22Rv1 (cell line): ENCODE measurements around the gene SCAF4.

Experiments used
- H3K27ac ChIP-seq: fragments of 450-650 bp; 2 replicates; pipeline ENCODE4 v1.5.1; 2017
- ZFX ChIP-seq: fragments of 450-650 bp; IDR thresholded peaks from 2 replicates; pipeline ENCODE4 v1.6.1; 2017; ENCODE audit warnings: antibody characterized with exemption, borderline replicate concordance
- TF ChIP-seq, protein P1 (sequence below): fragments of 450-650 bp; IDR thresholded peaks from 2 replicates; pipeline ENCODE4 v1.5.1; 2017; ENCODE audit warnings: mild to moderate bottlenecking

SCAF4 gene

DNA sequence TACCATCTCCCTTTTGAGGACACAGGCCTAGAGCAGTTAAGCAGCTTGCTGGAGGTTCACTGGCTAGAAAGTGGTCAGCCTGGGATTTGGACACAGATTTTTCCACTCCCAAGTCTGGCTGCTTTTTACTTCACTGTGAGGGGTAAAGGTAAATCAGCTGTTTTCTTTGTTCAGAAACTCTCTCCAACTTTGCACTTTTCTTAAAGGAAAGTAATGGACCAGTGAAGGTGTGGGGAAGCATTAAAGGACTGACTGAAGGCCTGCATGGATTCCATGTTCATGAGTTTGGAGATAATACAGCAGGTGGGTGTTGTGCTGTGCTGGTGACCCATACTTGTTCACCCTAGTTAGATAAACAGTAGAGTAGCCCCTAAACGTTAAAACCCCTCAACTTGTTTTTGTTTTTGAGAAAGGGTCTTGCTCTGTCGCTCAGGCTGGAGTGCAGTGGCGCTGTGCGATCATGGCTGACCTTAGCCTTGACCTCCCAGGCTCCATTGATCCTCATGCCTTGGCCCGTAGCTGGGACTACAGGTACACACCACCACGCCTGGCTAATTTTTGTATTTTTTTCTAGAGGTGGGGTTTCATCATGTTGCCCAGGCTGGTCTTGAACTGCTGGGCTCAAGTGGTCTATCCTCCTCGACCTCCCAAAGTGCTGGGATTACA, 68.2 kb downstream of the SCAF4 start:
- TF ChIP-seq ZFX = no peak
- TF ChIP-seq, protein P1, sequence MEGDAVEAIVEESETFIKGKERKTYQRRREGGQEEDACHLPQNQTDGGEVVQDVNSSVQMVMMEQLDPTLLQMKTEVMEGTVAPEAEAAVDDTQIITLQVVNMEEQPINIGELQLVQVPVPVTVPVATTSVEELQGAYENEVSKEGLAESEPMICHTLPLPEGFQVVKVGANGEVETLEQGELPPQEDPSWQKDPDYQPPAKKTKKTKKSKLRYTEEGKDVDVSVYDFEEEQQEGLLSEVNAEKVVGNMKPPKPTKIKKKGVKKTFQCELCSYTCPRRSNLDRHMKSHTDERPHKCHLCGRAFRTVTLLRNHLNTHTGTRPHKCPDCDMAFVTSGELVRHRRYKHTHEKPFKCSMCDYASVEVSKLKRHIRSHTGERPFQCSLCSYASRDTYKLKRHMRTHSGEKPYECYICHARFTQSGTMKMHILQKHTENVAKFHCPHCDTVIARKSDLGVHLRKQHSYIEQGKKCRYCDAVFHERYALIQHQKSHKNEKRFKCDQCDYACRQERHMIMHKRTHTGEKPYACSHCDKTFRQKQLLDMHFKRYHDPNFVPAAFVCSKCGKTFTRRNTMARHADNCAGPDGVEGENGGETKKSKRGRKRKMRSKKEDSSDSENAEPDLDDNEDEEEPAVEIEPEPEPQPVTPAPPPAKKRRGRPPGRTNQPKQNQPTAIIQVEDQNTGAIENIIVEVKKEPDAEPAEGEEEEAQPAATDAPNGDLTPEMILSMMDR = no peak
- no peak overlapping the region for H3K27ac ChIP-seq

DNA sequence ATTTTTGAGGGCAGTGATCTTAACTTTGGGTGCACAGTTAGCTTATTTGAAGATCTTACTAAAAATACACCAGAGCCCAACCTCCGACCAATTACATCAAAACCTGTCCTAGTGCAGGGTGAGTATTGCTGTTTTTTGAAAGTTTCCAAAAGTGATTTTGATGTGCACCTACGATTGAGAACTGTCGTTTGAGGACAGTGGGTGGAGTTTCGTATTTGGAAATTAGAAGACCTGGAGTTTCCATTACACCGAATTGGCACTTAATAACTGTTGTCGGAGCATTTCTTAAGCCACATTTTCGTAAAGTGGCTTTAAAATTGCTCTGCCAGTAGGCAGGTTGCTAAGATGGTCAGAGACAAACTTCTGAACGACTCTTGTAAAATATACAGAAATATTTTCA, 71.3 kb downstream of the SCAF4 start:
- TF ChIP-seq, protein P1 = no peak
- TF ChIP-seq ZFX = no peak
- peak overlapping the region; percentile 83 for H3K27ac ChIP-seq

DNA sequence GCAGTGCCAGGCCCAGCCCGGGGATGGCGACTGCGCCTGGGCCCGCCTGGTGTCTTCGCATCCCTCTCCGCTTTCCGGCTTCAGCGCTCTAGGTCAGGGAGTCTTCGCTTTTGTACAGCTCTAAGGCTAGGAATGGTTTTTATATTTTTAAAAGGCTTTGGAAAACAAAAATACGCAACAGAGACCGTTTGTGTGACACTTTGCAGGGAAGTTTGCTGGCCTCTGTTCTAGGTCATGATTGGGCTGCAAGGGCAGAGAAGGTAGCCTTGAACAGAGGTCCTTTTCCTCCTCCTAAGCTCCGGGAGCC, 71.7 kb downstream of the SCAF4 start:
- H3K27ac ChIP-seq = peak overlapping the region; percentile 83

DNA sequence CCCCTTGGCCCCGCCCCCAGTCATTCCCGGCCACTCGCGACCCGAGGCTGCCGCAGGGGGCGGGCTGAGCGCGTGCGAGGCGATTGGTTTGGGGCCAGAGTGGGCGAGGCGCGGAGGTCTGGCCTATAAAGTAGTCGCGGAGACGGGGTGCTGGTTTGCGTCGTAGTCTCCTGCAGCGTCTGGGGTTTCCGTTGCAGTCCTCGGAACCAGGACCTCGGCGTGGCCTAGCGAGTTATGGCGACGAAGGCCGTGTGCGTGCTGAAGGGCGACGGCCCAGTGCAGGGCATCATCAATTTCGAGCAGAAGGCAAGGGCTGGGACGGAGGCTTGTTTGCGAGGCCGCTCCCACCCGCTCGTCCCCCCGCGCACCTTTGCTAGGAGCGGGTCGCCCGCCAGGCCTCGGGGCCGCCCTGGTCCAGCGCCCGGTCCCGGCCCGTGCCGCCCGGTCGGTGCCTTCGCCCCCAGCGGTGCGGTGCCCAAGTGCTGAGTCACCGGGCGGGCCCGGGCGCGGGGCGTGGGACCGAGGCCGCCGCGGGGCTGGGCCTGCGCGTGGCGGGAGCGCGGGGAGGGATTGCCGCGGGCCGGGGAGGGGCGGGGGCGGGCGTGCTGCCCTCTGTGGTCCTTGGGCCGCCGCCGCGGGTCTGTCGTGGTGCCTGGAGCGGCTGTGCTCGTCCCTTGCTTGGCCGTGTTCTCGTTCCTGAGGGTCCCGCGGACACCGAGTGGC, 72.2 kb downstream of the SCAF4 start, which contains the start of gene SOD1:
Gene SOD1 (plus strand): TSS at position 158 of the 723 bp plus-strand sequence. CDS start 77 bp downstream, at position 235.
- no peak for TF ChIP-seq ZFX
- TF ChIP-seq, protein P1 = no peak
- H3K27ac ChIP-seq = peak within 1 kb of the TSS; percentile 83

More for the DNA sequence above, 71.7 kb downstream of the SCAF4 start:
- TF ChIP-seq, protein P1 = no peak
- no peak for TF ChIP-seq ZFX

DNA sequence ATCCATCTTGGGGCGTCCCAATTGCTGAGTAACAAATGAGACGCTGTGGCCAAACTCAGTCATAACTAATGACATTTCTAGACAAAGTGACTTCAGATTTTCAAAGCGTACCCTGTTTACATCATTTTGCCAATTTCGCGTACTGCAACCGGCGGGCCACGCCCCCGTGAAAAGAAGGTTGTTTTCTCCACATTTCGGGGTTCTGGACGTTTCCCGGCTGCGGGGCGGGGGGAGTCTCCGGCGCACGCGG, 72.7 kb downstream of the SCAF4 start:
- H3K27ac ChIP-seq = peak overlapping the region; percentile 83

DNA sequence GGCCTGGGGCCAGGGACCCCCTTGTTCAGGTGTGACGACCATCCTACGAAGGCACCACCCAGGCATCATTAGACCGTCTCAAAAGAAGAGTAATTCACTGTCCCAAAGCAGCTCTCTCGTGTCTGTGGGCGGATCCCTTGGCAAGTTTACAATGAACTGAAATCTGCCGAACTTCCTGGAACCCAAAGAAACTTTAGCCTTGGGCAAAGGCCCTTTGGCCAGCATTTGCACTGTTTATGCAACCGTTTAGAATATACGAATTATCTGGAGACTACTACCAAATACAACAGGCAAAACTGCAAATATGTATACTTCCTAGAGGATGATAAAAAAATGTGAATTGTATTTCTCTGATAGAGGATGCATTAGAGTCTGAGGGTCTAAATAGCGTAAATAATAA, 73.9 kb downstream of the SCAF4 start:
- TF ChIP-seq, protein P1 = no peak
- no peak for TF ChIP-seq ZFX
- H3K27ac ChIP-seq = no peak overlapping the region

More for the DNA sequence above, 72.7 kb downstream of the SCAF4 start:
- TF ChIP-seq, protein P1 = no peak
